Measurements from ENCODE around the gene UBA7.
A peak's percentile ranks its signal among the peaks of the same experiment; 100 is the strongest.
"Not testable (repeated sequence)": the region's sequence is repeated elsewhere in the genome, so short reads cannot be mapped to it uniquely, and the experiment has no call there.

Gene UBA7

GRCh38 chr3:49813497-49814174, at the start of gene UBA7:
TSS of gene UBA7 (minus strand) at chr3:49813953. CDS start at chr3:49813787, 166 bp downstream.
- DNase-seq (ENCODE audit: low spot score) = no peak

GRCh38 chr3:49859576-49860305, 46.0 kb upstream of the UBA7 start:
- DNase-seq (ENCODE audit: low spot score) = no peak

GRCh38 chr3:49856181-49857005, 42.6 kb upstream of the UBA7 start, which contains the start of gene TRAIP:
TSS of gene TRAIP (minus strand) at chr3:49856564. CDS start at chr3:49856453, 111 bp downstream.
- DNase-seq (ENCODE audit: low spot score) = peak; percentile 97

GRCh38 chr3:49855662-49856061, 41.9 kb upstream of the UBA7 start:
- no peak for DNase-seq (ENCODE audit: low spot score)

- no peak for DNase-seq (ENCODE audit: low spot score)
These were observed 31.9 kb upstream of the UBA7 start for GRCh38 chr3:49845694-49846093.

- no peak for DNase-seq (ENCODE audit: low spot score)
These were observed 30.9 kb upstream of the UBA7 start for GRCh38 chr3:49844464-49845183.

GRCh38 chr3:49842843-49843517, 29.2 kb upstream of the UBA7 start:
- DNase-seq (ENCODE audit: low spot score) = no peak

- no peak for DNase-seq (ENCODE audit: low spot score)
These were observed 28.1 kb upstream of the UBA7 start for GRCh38 chr3:49841806-49842205.

GRCh38 chr3:49841126-49841696, 27.5 kb upstream of the UBA7 start:
- no peak for DNase-seq (ENCODE audit: low spot score)

- no peak for DNase-seq (ENCODE audit: low spot score)
These were observed 26.6 kb upstream of the UBA7 start for GRCh38 chr3:49840388-49840787.

- DNase-seq (ENCODE audit: low spot score) = no peak
These were observed 25.5 kb upstream of the UBA7 start for GRCh38 chr3:49839193-49839809.

- DNase-seq (ENCODE audit: low spot score) = no peak
These were observed 17.6 kb upstream of the UBA7 start for GRCh38 chr3:49831341-49831740.

GRCh38 chr3:49826016-49826415, 12.3 kb upstream of the UBA7 start:
- DNase-seq (ENCODE audit: low spot score) = no peak

GRCh38 chr3:49823131-49823530, 9.4 kb upstream of the UBA7 start:
- not testable (repeated sequence) for DNase-seq (ENCODE audit: low spot score)

- DNase-seq (ENCODE audit: low spot score) = no peak
These were observed 747 bp downstream of the UBA7 start for GRCh38 chr3:49812916-49813496.

GRCh38 chr3:49807431-49808114, 6.2 kb downstream of the UBA7 start:
- DNase-seq (ENCODE audit: low spot score) = no peak

- no peak for DNase-seq (ENCODE audit: low spot score)
These were observed 6.9 kb downstream of the UBA7 start for GRCh38 chr3:49806850-49807249.

- DNase-seq (ENCODE audit: low spot score) = no peak
These were observed 7.7 kb downstream of the UBA7 start for GRCh38 chr3:49805897-49806701.

GRCh38 chr3:49805367-49805782, 8.4 kb downstream of the UBA7 start:
- DNase-seq (ENCODE audit: low spot score) = no peak

Measured in HuH-7.5 (cell line).